ENCODE data around the gene MAPK11. TPM values are rescaled to one million over a fixed set of nuclear protein-coding genes. Genes with fewer than 3 reads are reported as not detected.

The MAPK11 gene
- total and polyA plus RNA-seq, 9 of the 15 experiments (the other 6 are each of a cell fraction or from before 2014, with no cell fraction given), result 0.06 to 14.6 (median 5.3) TPM

GRCh38 chr22:50221410-50222300 lies 48.5 kb downstream of the MAPK11 start:
- no TSS peak for BruUV-seq (replicated peaks)
- ATAC-seq, result no peak
- in situ Hi-C loops (cut with MboI) (no loop called here), intact Hi-C loops (cut with micrococcal nuclease) (no loop called here)
- Histone ChIP-seq H3K27ac (ENCODE audit: extremely low read depth, low read depth, low read length) (no peak overlapping the region), H3K27me3 (ENCODE audit: control insufficient read depth in 2 of 2, insufficient read depth in 2 of 2, low read length in 2 of 2) (no peaks in the 10 kb centered on the region), H2AFZ (ENCODE audit: low read depth, low read length) (no peak overlapping the region), H3K9me1 (ENCODE audit: control insufficient read depth, insufficient read depth, low read length) (no peaks in the 10 kb centered on the region), H3K79me2 (ENCODE audit: control insufficient read depth, insufficient read depth, low read length) (no peaks in the 10 kb centered on the region), H3K4me2 (ENCODE audit: insufficient read depth, low read length) (no peak overlapping the region), H3K4me3 (no peak overlapping the region), H4K20me1 (replicated peaks; ENCODE audit: control insufficient read depth, insufficient read depth, low read length) (no peaks in the 10 kb centered on the region), H3K36me3 (ENCODE audit: control insufficient read depth, insufficient read depth, low read length) (peaks cover 86% of the 10 kb centered on the region; the same call in 2 of the 3 replicates), H3K4me1 (replicated peaks in 1 of 2; ENCODE audit: control insufficient read depth in 2 of 2, insufficient read depth in 2 of 2, low read length in 2 of 2) (peaks cover 0 to 33% of the 10 kb centered on the region in 2 experiments; a peak in 3 of 5 replicates), H3K9me3 (replicated peaks; ENCODE audit: control insufficient read depth, insufficient read depth, low read depth, low read length) (0 out of 2 replicates have a peak, but pooled peaks cover 1% of the 10 kb centered on the region), H3K9ac (ENCODE audit: insufficient read depth in 1 of 2, low read depth in 2 of 2, low read length in 2 of 2) (no peak overlapping the region)
- ChIA-PET CTCF (ENCODE audit: low intra/inter-chr PET ratio) (no interaction called here), POLR2A (no interaction called here)
- no peak for TF ChIP-seq BMI1 (IDR thresholded peaks at IDR 0.05; ENCODE audit: low read length)
- no peak for TF ChIP-seq RBM34 (IDR thresholded peaks at IDR 0.05; ENCODE audit: borderline replicate concordance, insufficient read depth, low read length)
- no peak for TF ChIP-seq BRCA1 (IDR thresholded peaks at IDR 0.05)
- TF ChIP-seq BRCA1 (CRISPR knock-in tag; IDR thresholded peaks at IDR 0.05), result no peak
- no peak for TF ChIP-seq PHF21A (IDR thresholded peaks at IDR 0.05; ENCODE audit: borderline replicate concordance, low read depth)
- TF ChIP-seq GABPB1 (CRISPR knock-in tag; IDR thresholded peaks at IDR 0.05), result no peak
- no peak for TF ChIP-seq PTTG1 (tag; IDR thresholded peaks at IDR 0.05; ENCODE audit: low read depth)
- no peak for TF ChIP-seq HDAC2 (IDR thresholded peaks at IDR 0.05)
- TF ChIP-seq RBM25 (IDR thresholded peaks at IDR 0.05; ENCODE audit: low read depth, low read length, severe bottlenecking), result no peak
- TF ChIP-seq NCOA2 (IDR thresholded peaks at IDR 0.05; ENCODE audit: partially characterized antibody in 2 of 2), result no peak
- no peak for TF ChIP-seq PML (IDR thresholded peaks at IDR 0.05; ENCODE audit: low read length)
- no peak for TF ChIP-seq FOXP1 (CRISPR knock-in tag; IDR thresholded peaks at IDR 0.05)
- no peak for TF ChIP-seq ZBTB12 (CRISPR knock-in tag; IDR thresholded peaks at IDR 0.05)
- TF ChIP-seq, protein P1, sequence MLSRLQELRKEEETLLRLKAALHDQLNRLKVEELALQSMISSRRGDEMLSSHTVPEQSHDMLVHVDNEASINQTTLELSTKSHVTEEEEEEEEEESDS (CRISPR knock-in tag; IDR thresholded peaks at IDR 0.05), result no peak
- no peak for TF ChIP-seq CHD1 (IDR thresholded peaks at IDR 0.05; ENCODE audit: low read length)
- no peak for TF ChIP-seq MIER1 (IDR thresholded peaks at IDR 0.05; ENCODE audit: low read depth)
- TF ChIP-seq ZBED1 (IDR thresholded peaks at IDR 0.05), result no peak
- no peak for DNase-seq (ENCODE audit: extremely low read depth in 1 of 4, low spot score in 3 of 4)
- 95% methylated on average over 12 of the region's 19 CpGs for WGBS (ENCODE audit: insufficient coverage, low coverage, missing lambda C conversion rate)
- FAIRE-seq, result no peak

Data from K562 (cell line).